ENCODE results near the gene NUFIP1.

GRCh38 chr13:45016792-45017425 lies 27.6 kb upstream of the NUFIP1 start:
- TF ChIP-seq CTCF (optimal IDR thresholded peaks at IDR 0.05 in 1 of 3, IDR thresholded peaks at IDR 0.05 in 1 of 3, conservative IDR thresholded peaks at IDR 0.05 in 1 of 3; ENCODE audit: extremely low read depth in 1 of 3, insufficient read depth in 2 of 3, low read length in 3 of 3), result no peak
- TF ChIP-seq EZH2 (IDR thresholded peaks at IDR 0.05; ENCODE audit: low read length), result no peak
